SU-DHL-6 (cell line): ENCODE results near the gene FAM107B.

Source experiments
- H2AFZ ChIP-seq: fragments of 200-600 bp; sonication (generic); 2 replicates; pipeline ENCODE4 v1.6.1; 2014; ENCODE audit warnings: low read depth, mild to moderate bottlenecking, moderate library complexity, mixed read lengths, antibody characterized with exemption, low read length; ENCODE audit not compliant: severe bottlenecking
- H3F3A ChIP-seq: fragments of 200-600 bp; shearing (Covaris generic); 2 replicates; pipeline ENCODE4 v1.6.0; 2016; ENCODE audit warnings: antibody characterized with exemption, mild to moderate bottlenecking; ENCODE audit not compliant: insufficient read depth
- H3K27ac ChIP-seq: fragments of 200-600 bp; sonication (generic); 2 replicates; pipeline ENCODE4 v1.5.1; 2016; ENCODE audit warnings: low read depth, mild to moderate bottlenecking, low read length, moderate library complexity, mixed read lengths
- H3K27me3 ChIP-seq: fragments of 200-600 bp; sonication (generic), shearing (Covaris generic); 2 replicates; pipeline ENCODE4 v1.6.0; 2014; ENCODE audit warnings: mild to moderate bottlenecking, low read length
- H3K36me3 ChIP-seq: fragments of 200-600 bp; sonication (generic); 2 replicates; pipeline ENCODE4 v1.6.1; 2014; ENCODE audit warnings: mild to moderate bottlenecking, low read length, mixed read lengths
- H3K4me2 ChIP-seq: fragments of 300-600, 200-600 bp; shearing (Covaris generic), sonication (generic); 2 replicates; pipeline ENCODE4 v1.6.0; 2014; ENCODE audit warnings: low read length, low read depth, mild to moderate bottlenecking; ENCODE audit not compliant: poor library complexity, severe bottlenecking
- H3K4me3 ChIP-seq: fragments of 200-600 bp; sonication (generic); 2 replicates; pipeline ENCODE4 v1.5.1; 2014; ENCODE audit warnings: antibody characterized with exemption, low read length, mild to moderate bottlenecking, mixed read lengths; ENCODE audit not compliant: insufficient read depth, poor library complexity, severe bottlenecking
- H3K79me2 ChIP-seq: fragments of 200-600 bp; sonication (generic); 2 replicates; pipeline ENCODE4 v1.6.1; 2014; ENCODE audit warnings: mild to moderate bottlenecking, low read length, moderate library complexity; ENCODE audit not compliant: insufficient read depth
- H3K9ac ChIP-seq: fragments of 200-600 bp; sonication (generic); 2 replicates; pipeline ENCODE4 v1.7.0; 2014; ENCODE audit warnings: mild to moderate bottlenecking, low read length
- H3K9me2 ChIP-seq: fragments of 200-600 bp; sonication (generic); replicated peaks from 2 replicates; pipeline ENCODE4 v1.6.1; 2014; ENCODE audit warnings: low read length; ENCODE audit not compliant: insufficient read depth
- H3K9me3 ChIP-seq: fragments of 200-600 bp; sonication (generic); 2 replicates; pipeline ENCODE4 v1.6.1; 2014; ENCODE audit warnings: low read length, mixed read lengths; ENCODE audit not compliant: insufficient read depth
- H4K20me1 ChIP-seq: fragments of 200-600 bp; sonication (generic); 2 replicates; pipeline ENCODE4 v1.6.1; 2014; ENCODE audit warnings: low read depth, mild to moderate bottlenecking, antibody characterized with exemption, low read length, moderate library complexity, mixed read lengths
- EZH2phosphoT487 ChIP-seq: fragments of 200-600 bp; sonication (generic), shearing (Covaris generic); conservative IDR thresholded peaks from 2 replicates; pipeline ENCODE4 v1.6.1; 2018; ENCODE audit warnings: mild to moderate bottlenecking, antibody characterized with exemption, low read length, moderate library complexity, mixed read lengths
- TF ChIP-seq, protein P1 (sequence below): fragments of 200-600 bp; sonication (generic); IDR thresholded peaks from one replicate; pipeline ENCODE4 v1.5.1; 2017; ENCODE audit warnings: antibody characterized with exemption, mild to moderate bottlenecking, low read length, moderate library complexity; ENCODE audit not compliant: insufficient read depth, poor library complexity, severe bottlenecking

Gene FAM107B

DNA sequence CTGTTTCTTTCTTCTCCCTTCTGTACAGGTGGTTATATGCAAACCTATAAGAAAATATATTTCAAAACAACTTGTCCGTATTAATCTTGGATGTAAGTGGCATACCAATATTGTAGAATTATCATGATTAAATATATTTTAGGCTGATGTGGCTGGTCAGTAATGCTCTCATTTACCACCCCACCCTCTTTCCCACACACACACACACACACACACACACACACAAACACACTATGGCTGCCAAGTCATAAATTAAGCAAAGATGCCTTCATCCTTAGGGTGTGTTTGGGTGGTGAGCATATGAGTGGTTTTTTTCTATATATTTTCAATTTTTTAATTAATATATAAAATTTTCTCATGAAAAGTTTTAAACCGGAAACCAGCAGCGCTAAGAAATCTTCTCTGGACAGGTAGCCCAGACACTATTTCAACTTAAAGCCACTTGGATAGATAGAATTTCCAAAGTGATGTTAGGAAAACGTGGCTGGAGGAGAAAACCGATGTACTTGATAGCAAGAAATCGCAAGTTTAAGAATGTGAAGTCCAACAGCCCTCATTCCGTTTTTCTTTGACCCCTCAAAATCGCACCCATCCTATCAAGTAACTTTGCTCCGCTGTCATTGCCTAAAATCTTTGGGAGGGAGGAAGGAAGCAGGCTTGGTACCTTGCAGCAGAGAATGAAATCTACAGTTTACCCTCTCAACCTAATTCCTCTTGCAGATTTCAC is 171.7 kb downstream of the FAM107B start:
- Histone ChIP-seq H3K9me3 (no peaks in the 10 kb centered on the region), H3F3A (peaks cover 13% of the 10 kb centered on the region; the same call in 1 of the 2 replicates), H3K9ac (peak overlapping the region; percentile 81), H3K9me2 (no peaks in the 10 kb centered on the region), H3K27me3 (no peaks in the 10 kb centered on the region), H2AFZ (no peak overlapping the region), H3K27ac (peak overlapping the region; percentile 87), H3K36me3 (peaks cover 30% of the 10 kb centered on the region), H3K79me2 (peaks cover 57% of the 10 kb centered on the region), H3K4me3 (peak overlapping the region; percentile 93), H3K4me2 (peak overlapping the region; percentile 98), H4K20me1 (peaks cover 7% of the 10 kb centered on the region; the same call in 1 of the 2 replicates)
- no peak for TF ChIP-seq EZH2phosphoT487
- TF ChIP-seq, protein P1, sequence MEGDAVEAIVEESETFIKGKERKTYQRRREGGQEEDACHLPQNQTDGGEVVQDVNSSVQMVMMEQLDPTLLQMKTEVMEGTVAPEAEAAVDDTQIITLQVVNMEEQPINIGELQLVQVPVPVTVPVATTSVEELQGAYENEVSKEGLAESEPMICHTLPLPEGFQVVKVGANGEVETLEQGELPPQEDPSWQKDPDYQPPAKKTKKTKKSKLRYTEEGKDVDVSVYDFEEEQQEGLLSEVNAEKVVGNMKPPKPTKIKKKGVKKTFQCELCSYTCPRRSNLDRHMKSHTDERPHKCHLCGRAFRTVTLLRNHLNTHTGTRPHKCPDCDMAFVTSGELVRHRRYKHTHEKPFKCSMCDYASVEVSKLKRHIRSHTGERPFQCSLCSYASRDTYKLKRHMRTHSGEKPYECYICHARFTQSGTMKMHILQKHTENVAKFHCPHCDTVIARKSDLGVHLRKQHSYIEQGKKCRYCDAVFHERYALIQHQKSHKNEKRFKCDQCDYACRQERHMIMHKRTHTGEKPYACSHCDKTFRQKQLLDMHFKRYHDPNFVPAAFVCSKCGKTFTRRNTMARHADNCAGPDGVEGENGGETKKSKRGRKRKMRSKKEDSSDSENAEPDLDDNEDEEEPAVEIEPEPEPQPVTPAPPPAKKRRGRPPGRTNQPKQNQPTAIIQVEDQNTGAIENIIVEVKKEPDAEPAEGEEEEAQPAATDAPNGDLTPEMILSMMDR, result no peak

DNA sequence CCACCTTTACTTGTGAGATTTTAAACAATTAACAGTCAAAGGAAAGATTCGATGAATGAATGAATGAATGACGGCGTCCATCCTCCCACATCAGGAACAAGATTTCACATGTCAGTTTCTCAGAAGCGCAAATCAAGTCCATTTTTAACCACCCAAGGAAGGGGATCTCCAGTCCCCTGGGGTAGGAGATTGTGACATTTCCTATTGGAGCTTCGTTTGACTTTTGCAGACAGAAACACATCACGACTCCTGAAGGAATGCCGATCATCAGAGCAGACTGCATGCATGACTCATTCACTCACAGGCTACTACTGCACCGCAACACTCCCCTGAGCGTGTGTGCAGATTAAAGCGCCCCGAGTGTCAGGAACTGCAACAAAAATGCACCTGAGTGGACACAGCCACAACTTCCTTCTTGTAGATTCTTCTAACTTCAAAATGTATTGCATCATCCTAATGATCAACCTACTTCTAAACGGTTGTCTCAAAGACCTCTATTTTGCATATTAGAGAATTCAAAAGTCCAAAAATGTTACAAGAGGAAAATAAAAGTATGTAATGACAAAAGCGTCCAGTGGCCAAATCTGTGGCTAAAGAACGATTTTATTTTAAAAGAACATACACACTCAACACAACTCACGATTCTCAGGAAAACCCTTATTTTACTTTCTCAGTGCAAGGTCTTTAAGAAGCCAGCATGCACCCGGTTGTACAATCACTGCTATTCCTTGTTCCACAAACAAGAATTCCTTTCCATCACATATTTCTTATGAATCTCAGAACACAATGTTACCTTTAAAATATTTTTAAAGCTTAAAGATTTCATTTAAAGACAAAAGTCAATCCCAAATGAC is 172.6 kb downstream of the FAM107B start:
- no peaks in the 10 kb centered on the region for H3K27me3 ChIP-seq
- no peak overlapping the region for H2AFZ ChIP-seq
- peaks cover 66% of the 10 kb centered on the region for H3K79me2 ChIP-seq
- H3K27ac ChIP-seq, result peak overlapping the region; percentile 87
- TF ChIP-seq, protein P1, result no peak
- TF ChIP-seq EZH2phosphoT487, result no peak
- H3K9me2 ChIP-seq, result no peaks in the 10 kb centered on the region
- peak overlapping the region; percentile 81 for H3K9ac ChIP-seq
- peak overlapping the region; percentile 98 for H3K4me2 ChIP-seq
- peaks cover 11% of the 10 kb centered on the region; the same call in 1 of the 2 replicates for H4K20me1 ChIP-seq
- peak overlapping the region; percentile 93 for H3K4me3 ChIP-seq
- no peaks in the 10 kb centered on the region for H3K9me3 ChIP-seq
- peaks cover 13% of the 10 kb centered on the region; the same call in 1 of the 2 replicates for H3F3A ChIP-seq
- H3K36me3 ChIP-seq, result peaks cover 34% of the 10 kb centered on the region

DNA sequence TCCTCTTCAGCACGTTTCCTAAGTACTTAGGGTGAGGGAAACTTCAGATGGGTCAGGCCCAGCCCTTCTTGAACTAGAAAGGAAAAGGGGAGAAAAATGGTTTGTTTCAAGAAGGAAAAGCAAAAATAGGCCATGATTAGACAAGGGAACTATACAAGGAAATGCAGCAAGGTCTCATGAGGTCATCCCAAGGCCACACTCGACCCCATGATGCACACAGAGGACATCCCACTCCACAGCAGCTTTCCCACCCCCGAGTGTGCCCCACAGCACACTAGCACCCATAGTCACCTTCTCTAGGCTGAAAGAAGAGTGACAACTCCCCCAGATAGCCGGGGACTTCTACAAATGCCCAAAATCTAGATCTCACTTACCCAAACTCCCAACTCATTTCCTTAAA is 173.4 kb downstream of the FAM107B start:
- Histone ChIP-seq H4K20me1 (peaks cover 14% of the 10 kb centered on the region; the same call in 1 of the 2 replicates), H3K36me3 (peaks cover 41% of the 10 kb centered on the region), H3K9me2 (no peaks in the 10 kb centered on the region), H3F3A (peaks cover 13% of the 10 kb centered on the region; the same call in 1 of the 2 replicates), H3K9ac (peak overlapping the region; percentile 81), H3K9me3 (no peaks in the 10 kb centered on the region), H3K4me3 (peak overlapping the region; percentile 93), H2AFZ (no peak overlapping the region), H3K4me2 (peak overlapping the region; percentile 98), H3K27me3 (no peaks in the 10 kb centered on the region), H3K27ac (peak overlapping the region; percentile 87), H3K79me2 (peaks cover 74% of the 10 kb centered on the region)
- TF ChIP-seq, protein P1, result no peak
- no peak for TF ChIP-seq EZH2phosphoT487
